Astrocyte (in vitro differentiated cells and primary cell): ENCODE results near the gene TWIST2. TPM values are rescaled to one million over a fixed set of nuclear protein-coding genes. Genes with fewer than 3 reads are reported as not detected.

ENCODE experiments used
- DNase-seq: peaks from one replicate; pipeline ENCODE4 v3.0.0-alpha.2; 2010; ENCODE audit warnings: low read depth
- FAIRE-seq: peaks from 2 replicates; lab custom pipeline; 2011; peaks lifted over from hg19 to GRCh38; lab: Jason Lieb, UNC
- H2AFZ ChIP-seq: 2 replicates; pipeline ENCODE4 v1.6.0; 2012; ENCODE audit warnings: low read depth, low read length, inconsistent platforms
- H3K27ac ChIP-seq: 2 replicates; pipeline ENCODE4 v1.5.1; 2011; ENCODE audit warnings: low read depth, low read length, inconsistent platforms
- H3K27me3 ChIP-seq: 2 replicates; pipeline ENCODE4 v1.6.0; 2011; ENCODE audit warnings: low read length, inconsistent platforms; ENCODE audit not compliant: insufficient read depth
- H3K36me3 ChIP-seq: 2 replicates; pipeline ENCODE4 v1.5.1; 2011; ENCODE audit warnings: low read length, inconsistent platforms; ENCODE audit not compliant: insufficient read depth
- H3K4me1 ChIP-seq: 2 replicates; pipeline ENCODE4 v1.5.1; 2011; ENCODE audit warnings: low read length, inconsistent platforms; ENCODE audit not compliant: insufficient read depth
- H3K4me2 ChIP-seq: 2 replicates; pipeline ENCODE4 v1.6.0; 2012; ENCODE audit warnings: low read length, inconsistent platforms
- H3K4me3 ChIP-seq: 2 replicates; pipeline ENCODE4 v1.5.1; 2011; ENCODE audit warnings: low read depth, mild to moderate bottlenecking, low read length, inconsistent platforms; ENCODE audit not compliant: insufficient read depth
- H3K79me2 ChIP-seq: 2 replicates; pipeline ENCODE4 v1.6.0; 2012; ENCODE audit warnings: mild to moderate bottlenecking, low read length, inconsistent platforms; ENCODE audit not compliant: insufficient read depth
- H3K9ac ChIP-seq: 2 replicates; pipeline ENCODE4 v1.6.0; 2012; ENCODE audit warnings: mild to moderate bottlenecking, low read length, inconsistent platforms
- H3K9me3 ChIP-seq: 2 replicates; pipeline ENCODE4 v1.5.1; 2012; ENCODE audit warnings: low read depth, mild to moderate bottlenecking, low read length, inconsistent platforms; ENCODE audit not compliant: insufficient read depth
- H4K20me1 ChIP-seq: 2 replicates; pipeline ENCODE4 v1.6.0; 2012; ENCODE audit warnings: low read length, inconsistent platforms; ENCODE audit not compliant: insufficient read depth
- H3K27ac Mint-ChIP-seq: one replicate; pipeline ENCODE4 v1.8.0; 2021; ENCODE audit warnings: mild to moderate bottlenecking, mixed read lengths; ENCODE audit not compliant: unreplicated experiment
- H3K27me3 Mint-ChIP-seq: one replicate; pipeline ENCODE4 v1.8.0; 2021; ENCODE audit warnings: low read depth, mixed read lengths; ENCODE audit not compliant: unreplicated experiment
- H3K36me3 Mint-ChIP-seq: one replicate; pipeline ENCODE4 v1.8.0; 2021; ENCODE audit warnings: low read depth, mixed read lengths; ENCODE audit not compliant: unreplicated experiment
- H3K4me1 Mint-ChIP-seq: one replicate; pipeline ENCODE4 v1.8.0; 2021; ENCODE audit warnings: low read depth, mixed read lengths; ENCODE audit not compliant: unreplicated experiment
- H3K4me3 Mint-ChIP-seq: one replicate; pipeline ENCODE4 v1.8.0; 2021; ENCODE audit warnings: mild to moderate bottlenecking, moderate library complexity, mixed read lengths; ENCODE audit not compliant: unreplicated experiment
- H3K9me3 Mint-ChIP-seq: one replicate; pipeline ENCODE4 v1.8.0; 2021; ENCODE audit warnings: mild to moderate bottlenecking, mixed read lengths; ENCODE audit not compliant: unreplicated experiment
- CTCF ChIP-seq: IDR thresholded peaks from 2 replicates; pipeline ENCODE4 v1.5.1; 2011; ENCODE audit warnings: low read depth, mild to moderate bottlenecking, inconsistent platforms, low read length, moderate library complexity; ENCODE audit not compliant: insufficient read depth
- EZH2 ChIP-seq: IDR thresholded peaks from 2 replicates; pipeline ENCODE4 v1.6.1; 2012; ENCODE audit warnings: mild to moderate bottlenecking, low read length, inconsistent platforms; ENCODE audit not compliant: insufficient read depth
- total RNA-seq: library from RNA; stranded (reverse); gene quantifications from 2 replicates; pipeline ENCODE4 v1.2.1, GENCODE V29; 2021

Gene TWIST2
- total RNA-seq, 1 donor from 2014 or later = 3.2 TPM

DNA sequence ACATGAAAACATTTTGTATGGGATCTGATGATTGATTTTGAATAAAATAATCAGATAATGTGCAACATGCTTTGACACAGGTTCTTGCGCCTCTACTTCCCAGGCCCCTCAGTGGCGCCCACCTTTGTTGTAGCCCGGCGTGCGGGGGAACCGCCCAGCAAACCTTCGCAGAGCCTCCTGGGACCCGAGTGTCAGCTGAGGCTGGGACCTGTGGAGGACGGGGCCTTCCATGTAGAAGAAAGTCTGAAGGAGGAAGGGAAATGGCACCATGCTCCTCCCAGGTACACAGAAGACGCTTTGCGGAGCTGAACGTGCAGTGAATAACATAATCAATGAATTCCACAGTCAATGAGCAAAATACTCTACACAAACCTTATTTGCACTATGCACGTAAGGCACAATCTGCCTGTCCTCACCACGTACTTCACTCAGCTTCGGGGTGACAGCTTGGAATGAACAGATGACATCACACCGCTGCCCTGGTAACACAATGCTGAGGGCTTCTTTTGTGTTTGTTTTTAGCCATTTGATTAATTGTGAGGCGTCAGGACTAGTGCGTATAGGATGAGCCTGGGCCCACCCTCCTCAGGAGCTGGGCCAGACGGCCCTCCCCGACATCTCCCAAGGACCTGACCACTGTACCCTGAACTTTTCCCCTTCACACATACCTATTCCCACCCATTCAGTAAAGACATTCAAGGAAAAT lies 78.1 kb downstream of the TWIST2 start:
- no peaks in the 10 kb centered on the region for H3K36me3 Mint-ChIP-seq
- no peaks in the 10 kb centered on the region for H3K9me3 ChIP-seq

DNA sequence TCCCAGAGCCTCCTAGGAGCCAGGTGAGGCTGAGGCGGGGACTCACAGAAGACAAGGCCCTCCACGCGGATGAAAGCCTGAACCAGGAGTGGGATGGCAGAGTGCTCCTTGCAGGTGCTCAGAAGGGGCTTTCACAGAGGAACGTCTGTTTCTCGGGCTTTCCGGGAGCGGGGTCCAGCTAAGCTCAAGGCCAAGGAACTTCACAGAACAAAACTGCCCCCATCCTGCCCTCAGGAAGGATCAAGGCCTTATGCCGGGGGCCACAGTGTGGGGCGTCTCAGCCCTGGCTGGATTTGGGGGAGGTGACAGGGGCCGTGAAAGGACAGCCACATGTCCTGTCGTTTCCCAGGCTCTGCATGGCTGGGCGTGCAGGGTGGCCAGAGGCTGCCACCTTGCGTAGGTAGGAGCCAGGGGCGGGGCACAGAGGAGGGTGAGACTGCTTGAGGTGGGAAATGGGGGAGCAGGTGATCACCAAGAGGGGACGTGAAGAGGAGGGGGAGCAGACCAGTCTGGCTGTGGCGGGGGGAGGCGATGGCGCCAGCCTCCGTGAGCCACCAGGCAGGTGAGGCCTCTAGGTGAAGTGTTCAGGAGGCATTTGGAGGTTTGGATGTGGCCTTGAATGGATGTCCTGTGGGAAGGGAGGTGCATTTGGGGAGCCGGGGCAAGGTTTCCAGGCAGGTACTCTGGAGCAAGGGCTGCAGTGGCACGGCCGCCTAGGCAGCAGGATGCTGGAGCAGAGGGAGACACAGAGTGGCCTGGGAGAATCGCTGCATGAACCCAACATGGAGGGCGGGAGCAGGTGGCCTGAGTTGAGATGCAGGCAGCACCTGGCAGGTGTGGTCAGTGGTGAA lies 79.1 kb downstream of the TWIST2 start:
- no peak overlapping the region for H3K4me3 ChIP-seq
- Mint-ChIP-seq H3K4me1 (no peaks in the 10 kb centered on the region), H3K9me3 (no peaks in the 10 kb centered on the region), H3K36me3 (no peaks in the 10 kb centered on the region), H3K27me3 (peaks cover 54% of the 10 kb centered on the region), H3K4me3 (no peak overlapping the region), H3K27ac (no peak overlapping the region)
- peaks cover 8% of the 10 kb centered on the region for H3K4me1 ChIP-seq
- no peak overlapping the region for H2AFZ ChIP-seq
- H3K9me3 ChIP-seq = no peaks in the 10 kb centered on the region
- H3K79me2 ChIP-seq = no peaks in the 10 kb centered on the region
- no peaks in the 10 kb centered on the region for H3K36me3 ChIP-seq
- H4K20me1 ChIP-seq = no peaks in the 10 kb centered on the region
- TF ChIP-seq EZH2 = no peak
- no peak for TF ChIP-seq CTCF
- FAIRE-seq = no peak
- no peak for DNase-seq
- no peaks in the 10 kb centered on the region for H3K27me3 ChIP-seq
- H3K9ac ChIP-seq = no peak overlapping the region
- H3K4me2 ChIP-seq = no peak overlapping the region
- no peak overlapping the region for H3K27ac ChIP-seq

More for the DNA sequence above, 78.1 kb downstream of the TWIST2 start:
- DNase-seq = no peak
- no peaks in the 10 kb centered on the region for H3K27me3 ChIP-seq
- H3K4me1 ChIP-seq = peaks cover 8% of the 10 kb centered on the region
- H4K20me1 ChIP-seq = no peaks in the 10 kb centered on the region
- TF ChIP-seq CTCF = no peak
- no peak overlapping the region for H3K9ac ChIP-seq
- H3K27ac Mint-ChIP-seq = no peak overlapping the region
- no peak overlapping the region for H3K4me2 ChIP-seq
- no peaks in the 10 kb centered on the region for H3K79me2 ChIP-seq
- no peaks in the 10 kb centered on the region for H3K9me3 Mint-ChIP-seq
- no peak for FAIRE-seq
- H3K4me3 Mint-ChIP-seq = no peak overlapping the region
- no peak overlapping the region for H3K27ac ChIP-seq
- H3K36me3 ChIP-seq = no peaks in the 10 kb centered on the region
- H2AFZ ChIP-seq = no peak overlapping the region
- no peak overlapping the region for H3K4me3 ChIP-seq
- H3K27me3 Mint-ChIP-seq = peaks cover 58% of the 10 kb centered on the region
- H3K4me1 Mint-ChIP-seq = no peaks in the 10 kb centered on the region
